Limb (tissue), 2 donors: ENCODE measurements around the gene MED12L.
A peak's percentile ranks its signal among the peaks of the same experiment; 100 is the strongest.

Experiments used
- DNase-seq, 2 donors: peaks; one replicate each; pipeline ENCODE4 v3.0.0-alpha.2; 2016; ENCODE audit errors: extremely low spot score in 2 of 2

MED12L gene

GRCh38 chr3:151446002-151446340 is 360.5 kb downstream of the MED12L start:
- no peak for DNase-seq

GRCh38 chr3:151452368-151452767 is 366.9 kb downstream of the MED12L start:
- DNase-seq = no peak

- DNase-seq = no peak
Measured at GRCh38 chr3:151452841-151453240, 367.4 kb downstream of the MED12L start.

GRCh38 chr3:151456065-151456464 is 370.6 kb downstream of the MED12L start:
- no peak for DNase-seq

- no peak for DNase-seq
Measured at GRCh38 chr3:151459358-151459757, 373.9 kb downstream of the MED12L start.

- peak in 1 of 2 donors; percentile 28 for DNase-seq
Measured at GRCh38 chr3:151460228-151460627, 374.8 kb downstream of the MED12L start.

- peak in 1 of 2 donors; percentile 58 for DNase-seq
Measured at GRCh38 chr3:151460774-151461450, 375.4 kb downstream of the MED12L start, which contains the start of gene IGSF10. Gene IGSF10, minus strand, starts transcription at chr3:151461061. Its CDS starts 2,352 bp downstream, at chr3:151458709.

GRCh38 chr3:151462278-151462780 is 376.9 kb downstream of the MED12L start:
- no peak for DNase-seq

GRCh38 chr3:151462991-151463390 is 377.5 kb downstream of the MED12L start:
- no peak for DNase-seq

- no peak for DNase-seq
Measured at GRCh38 chr3:151467069-151467468, 381.6 kb downstream of the MED12L start.

GRCh38 chr3:151468284-151468917 is 382.9 kb downstream of the MED12L start:
- DNase-seq = no peak

GRCh38 chr3:151476344-151477018 is 391.0 kb downstream of the MED12L start:
- no peak for DNase-seq

- DNase-seq = no peak
Measured at GRCh38 chr3:151477591-151478334, 392.3 kb downstream of the MED12L start.

GRCh38 chr3:151478335-151478697 is 392.9 kb downstream of the MED12L start:
- no peak for DNase-seq

- no peak for DNase-seq
Measured at GRCh38 chr3:151479452-151479851, 394.0 kb downstream of the MED12L start.

- DNase-seq = no peak
Measured at GRCh38 chr3:151480492-151480891, 395.0 kb downstream of the MED12L start.

- DNase-seq = no peak
Measured at GRCh38 chr3:151483488-151483887, 398.0 kb downstream of the MED12L start.

GRCh38 chr3:151483961-151484520 is 398.6 kb downstream of the MED12L start:
- DNase-seq = no peak
